Liver (tissue), 2 donors: ENCODE measurements around the gene ZNF765.

Experiments used
- ATF3 ChIP-seq: IDR thresholded peaks from 2 replicates; pipeline ENCODE4 v1.6.1; 2016; ENCODE audit warnings: antibody characterized with exemption
- JUND ChIP-seq, 2 donors: IDR thresholded peaks; 2 replicates each; pipeline ENCODE4 v1.6.1; 2016; ENCODE audit warnings: antibody characterized with exemption in 2 of 2
- TAF1 ChIP-seq: conservative IDR thresholded peaks from 2 replicates; pipeline ENCODE4 v1.6.1; 2016; ENCODE audit warnings: antibody characterized with exemption, mild to moderate bottlenecking
- donor health status: healthy.

GRCh38 chr19:53394974-53395839 is at the start of gene ZNF765:
- TF ChIP-seq JUND (IDR thresholded peaks at IDR 0.05) (no peak), ATF3 (no peak), TAF1 (no peak)
